GM21390 (cell line): ENCODE results near the gene LRRC23.
"Not testable (repeated sequence)": the region's sequence is repeated elsewhere in the genome, so short reads cannot be mapped to it uniquely, and the experiment has no call there.

Experiments used
- ATAC-seq: cut with Tn5 transposase; IDR thresholded peaks from one replicate; pipeline ENCODE4 v1.9.1; 2021; ENCODE audit not compliant: unreplicated experiment

Gene LRRC23, protein sequence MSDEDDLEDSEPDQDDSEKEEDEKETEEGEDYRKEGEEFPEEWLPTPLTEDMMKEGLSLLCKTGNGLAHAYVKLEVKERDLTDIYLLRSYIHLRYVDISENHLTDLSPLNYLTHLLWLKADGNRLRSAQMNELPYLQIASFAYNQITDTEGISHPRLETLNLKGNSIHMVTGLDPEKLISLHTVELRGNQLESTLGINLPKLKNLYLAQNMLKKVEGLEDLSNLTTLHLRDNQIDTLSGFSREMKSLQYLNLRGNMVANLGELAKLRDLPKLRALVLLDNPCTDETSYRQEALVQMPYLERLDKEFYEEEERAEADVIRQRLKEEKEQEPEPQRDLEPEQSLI

DNA sequence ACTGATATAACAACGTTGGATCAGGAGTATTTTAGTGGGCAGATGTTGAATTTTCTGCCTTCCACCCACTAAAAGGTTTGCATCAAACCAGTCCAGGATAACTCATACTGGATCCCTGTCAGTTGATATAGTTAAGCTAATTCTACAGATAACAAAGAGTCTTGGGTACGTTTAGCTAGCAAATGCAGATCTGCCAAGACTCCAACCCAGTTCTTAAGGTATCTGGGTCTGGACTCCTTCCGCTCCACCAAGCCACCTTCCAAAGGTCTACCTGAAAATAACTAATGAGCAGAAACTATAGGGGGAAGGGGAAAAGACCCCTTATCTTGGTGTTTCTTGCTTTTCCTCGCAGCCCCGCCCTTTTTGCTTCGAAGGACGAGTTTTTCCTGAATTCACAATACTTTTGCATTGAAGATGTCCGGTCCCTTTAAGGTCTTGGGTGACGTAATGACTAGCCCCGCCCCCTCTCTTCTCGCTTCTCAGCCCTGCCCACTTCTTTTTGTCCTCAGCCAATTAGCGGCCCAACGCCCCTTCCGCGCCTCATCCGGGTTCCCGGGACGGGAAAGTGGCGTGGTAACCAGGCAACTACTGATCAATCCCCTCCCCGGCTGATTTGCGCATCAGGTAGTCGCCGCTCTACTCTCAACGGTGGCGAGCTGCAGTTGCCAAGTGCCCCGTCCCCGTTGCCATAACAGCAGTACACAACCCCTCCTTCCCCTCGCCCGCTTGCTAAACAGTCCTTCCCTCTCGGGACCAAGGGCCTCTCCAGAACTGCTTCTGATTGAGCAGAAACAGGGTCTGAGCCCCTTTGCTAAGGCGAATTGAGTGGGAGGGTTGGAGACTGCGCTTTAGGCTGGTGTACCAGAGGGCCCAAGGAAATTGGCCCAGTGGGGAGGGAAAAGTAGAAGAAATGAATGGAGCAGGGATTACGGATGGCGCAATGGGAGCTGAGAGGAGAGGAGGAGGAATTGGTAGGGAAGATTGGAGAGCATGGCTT lies at the start of gene LRRC23:
Gene LRRC23, plus strand, starts transcription at position 543 of the 997 bp plus-strand sequence. CDS start 812 bp downstream, outside the sequence.
- peak; percentile 88 for ATAC-seq

DNA sequence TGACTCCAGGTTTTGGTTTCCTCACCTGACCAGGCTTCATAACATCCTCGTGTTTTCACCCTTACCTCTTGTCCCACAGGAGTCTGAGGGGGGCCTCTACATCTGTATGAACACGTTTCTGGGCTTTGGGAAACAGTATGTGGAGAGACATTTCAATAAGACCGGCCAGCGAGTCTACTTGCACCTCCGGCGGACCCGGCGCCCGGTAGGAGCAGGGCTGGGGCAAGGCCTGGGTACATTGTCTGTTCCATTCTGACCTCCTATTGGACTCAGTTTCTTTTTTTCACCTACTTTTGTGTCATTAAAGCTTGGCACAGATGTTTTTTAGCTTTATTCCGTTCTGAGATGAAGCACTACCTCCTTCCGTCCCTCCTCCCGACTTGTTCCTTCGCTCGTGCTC lies 49.3 kb upstream of the LRRC23 start:
- no peak for ATAC-seq

DNA sequence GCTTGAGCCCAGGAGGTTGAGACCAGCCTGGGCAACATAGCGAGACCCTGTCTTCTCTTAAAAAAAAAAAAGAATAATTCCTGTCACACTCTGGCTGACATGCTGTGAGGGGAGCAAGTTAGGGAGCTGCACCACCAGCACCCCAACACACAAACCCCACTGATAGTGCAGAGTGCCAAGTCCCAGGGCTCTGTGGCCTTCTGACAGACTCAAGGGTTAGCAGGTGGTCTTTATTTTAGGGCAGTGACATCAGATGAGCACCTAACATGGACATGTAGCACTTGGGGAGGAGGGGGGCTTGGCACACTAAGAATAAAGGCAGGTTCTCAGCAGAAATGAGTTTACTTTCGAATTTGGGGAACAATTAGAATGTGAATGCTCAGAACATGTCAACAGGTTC lies 45.8 kb upstream of the LRRC23 start:
- no peak for ATAC-seq

DNA sequence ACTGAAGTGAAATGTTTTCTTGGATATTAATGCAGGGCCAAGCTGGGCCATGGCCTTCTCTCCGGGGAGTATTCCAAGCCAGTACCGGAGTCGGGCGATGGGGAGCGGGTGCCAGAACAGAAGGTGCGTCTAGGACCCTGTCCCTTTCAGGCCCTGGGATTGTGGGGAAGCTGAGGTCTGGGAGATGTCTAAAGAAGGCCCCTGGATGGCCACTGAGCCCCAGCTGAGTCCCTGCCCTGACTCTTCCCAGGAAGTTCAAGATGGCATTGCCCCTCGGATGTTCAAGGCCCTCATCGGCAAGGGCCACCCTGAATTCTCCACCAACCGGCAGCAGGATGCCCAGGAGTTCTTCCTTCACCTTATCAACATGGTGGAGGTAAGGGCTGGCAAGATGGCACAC lies 44.5 kb upstream of the LRRC23 start:
- no peak for ATAC-seq

DNA sequence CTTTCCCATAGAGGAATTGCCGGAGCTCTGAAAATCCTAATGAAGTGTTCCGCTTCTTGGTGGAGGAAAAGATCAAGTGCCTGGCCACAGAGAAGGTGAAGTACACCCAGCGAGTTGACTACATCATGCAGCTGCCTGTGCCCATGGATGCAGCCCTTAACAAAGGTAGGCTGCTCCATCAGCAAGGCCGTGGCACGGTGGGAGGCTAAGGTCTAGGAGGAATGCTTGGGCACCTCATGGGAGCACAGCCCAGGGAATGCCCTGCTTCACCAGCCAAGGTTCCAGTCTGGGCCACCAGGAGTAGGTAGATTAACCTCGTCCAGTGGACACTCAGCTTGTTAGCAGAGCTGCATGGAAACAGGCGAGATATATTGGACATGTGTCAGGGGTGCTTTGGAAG lies 43.7 kb upstream of the LRRC23 start:
- ATAC-seq = no peak

DNA sequence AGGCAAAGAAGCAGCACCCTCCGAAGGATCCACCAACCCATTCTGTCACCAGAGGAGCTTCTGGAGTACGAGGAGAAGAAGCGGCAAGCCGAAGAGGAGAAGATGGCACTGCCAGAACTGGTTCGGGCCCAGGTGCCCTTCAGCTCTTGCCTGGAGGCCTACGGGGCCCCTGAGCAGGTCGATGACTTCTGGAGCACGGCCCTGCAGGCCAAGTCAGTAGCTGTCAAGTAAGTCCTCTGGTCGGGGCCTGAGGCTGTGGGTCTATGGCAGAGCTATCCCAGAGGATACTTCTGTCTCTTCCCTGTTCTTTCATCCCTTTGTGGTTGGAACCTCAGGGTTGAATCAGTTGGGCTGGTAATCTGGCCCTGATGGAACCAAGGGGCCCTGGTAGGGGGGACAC lies 43.2 kb upstream of the LRRC23 start:
- ATAC-seq = no peak

DNA sequence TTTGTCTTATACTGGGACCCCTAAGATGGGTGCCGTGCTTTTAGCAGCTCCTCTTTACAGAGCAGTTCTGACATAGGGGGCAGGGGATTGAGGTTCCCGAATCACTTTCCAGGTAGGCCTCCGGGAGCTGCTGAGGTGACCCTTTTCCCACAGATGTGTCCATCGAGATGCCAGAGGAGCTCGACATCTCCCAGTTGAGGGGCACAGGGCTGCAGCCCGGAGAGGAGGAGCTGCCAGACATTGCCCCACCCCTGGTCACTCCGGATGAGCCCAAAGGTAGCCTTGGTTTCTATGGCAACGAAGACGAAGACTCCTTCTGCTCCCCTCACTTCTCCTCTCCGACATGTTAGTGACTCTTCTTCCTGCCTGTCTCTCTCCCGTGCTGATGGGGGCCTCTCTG lies 41.6 kb upstream of the LRRC23 start:
- no peak for ATAC-seq

DNA sequence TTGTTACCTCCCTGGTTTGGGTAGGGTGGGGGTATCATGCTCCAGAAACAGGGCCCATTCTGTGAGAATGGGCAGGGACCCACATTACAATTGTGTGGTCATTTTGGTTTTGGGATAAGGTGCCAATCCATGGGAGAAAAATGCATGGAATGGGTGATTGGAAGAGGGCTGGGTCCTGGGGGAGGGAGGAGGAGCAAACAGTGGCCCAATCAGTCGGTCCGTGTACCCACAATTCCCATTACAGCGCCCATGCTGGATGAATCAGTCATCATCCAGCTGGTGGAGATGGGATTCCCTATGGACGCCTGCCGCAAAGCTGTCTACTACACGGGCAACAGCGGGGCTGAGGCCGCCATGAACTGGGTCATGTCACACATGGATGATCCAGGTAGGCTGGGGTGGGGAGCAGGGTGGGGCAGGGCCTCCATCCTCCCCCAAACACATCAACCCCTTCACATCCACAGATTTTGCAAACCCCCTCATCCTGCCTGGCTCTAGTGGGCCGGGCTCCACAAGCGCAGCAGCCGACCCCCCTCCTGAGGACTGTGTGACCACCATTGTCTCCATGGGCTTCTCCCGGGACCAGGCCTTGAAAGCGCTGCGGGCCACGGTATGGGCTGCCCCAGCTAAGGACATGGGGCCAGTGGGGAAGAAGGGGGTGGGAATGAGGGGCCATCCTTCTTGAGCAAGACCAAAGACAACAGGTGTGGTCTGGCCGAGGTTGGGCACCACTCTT lies 40.9 kb upstream of the LRRC23 start:
- no peak for ATAC-seq

DNA sequence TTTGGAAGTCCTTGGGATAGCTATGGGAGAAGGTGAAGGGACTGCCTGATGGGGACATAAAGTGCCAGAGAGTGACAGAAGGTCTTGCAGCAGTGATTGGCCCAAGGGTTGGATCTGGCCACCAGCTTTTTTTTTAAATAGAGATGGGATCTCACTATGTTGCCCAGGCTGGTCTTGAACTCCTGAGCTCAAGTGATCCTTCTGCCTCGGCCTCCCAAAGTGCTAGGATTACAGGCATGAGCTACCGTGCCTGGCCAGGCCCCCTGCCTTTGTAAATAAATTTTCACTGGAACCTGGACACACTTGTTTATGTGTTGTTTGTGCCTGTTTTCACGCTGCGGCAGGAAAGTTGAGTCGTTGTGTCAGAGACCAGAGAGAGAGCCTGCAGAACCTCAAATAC lies 39.3 kb upstream of the LRRC23 start:
- ATAC-seq = not testable (repeated sequence)

DNA sequence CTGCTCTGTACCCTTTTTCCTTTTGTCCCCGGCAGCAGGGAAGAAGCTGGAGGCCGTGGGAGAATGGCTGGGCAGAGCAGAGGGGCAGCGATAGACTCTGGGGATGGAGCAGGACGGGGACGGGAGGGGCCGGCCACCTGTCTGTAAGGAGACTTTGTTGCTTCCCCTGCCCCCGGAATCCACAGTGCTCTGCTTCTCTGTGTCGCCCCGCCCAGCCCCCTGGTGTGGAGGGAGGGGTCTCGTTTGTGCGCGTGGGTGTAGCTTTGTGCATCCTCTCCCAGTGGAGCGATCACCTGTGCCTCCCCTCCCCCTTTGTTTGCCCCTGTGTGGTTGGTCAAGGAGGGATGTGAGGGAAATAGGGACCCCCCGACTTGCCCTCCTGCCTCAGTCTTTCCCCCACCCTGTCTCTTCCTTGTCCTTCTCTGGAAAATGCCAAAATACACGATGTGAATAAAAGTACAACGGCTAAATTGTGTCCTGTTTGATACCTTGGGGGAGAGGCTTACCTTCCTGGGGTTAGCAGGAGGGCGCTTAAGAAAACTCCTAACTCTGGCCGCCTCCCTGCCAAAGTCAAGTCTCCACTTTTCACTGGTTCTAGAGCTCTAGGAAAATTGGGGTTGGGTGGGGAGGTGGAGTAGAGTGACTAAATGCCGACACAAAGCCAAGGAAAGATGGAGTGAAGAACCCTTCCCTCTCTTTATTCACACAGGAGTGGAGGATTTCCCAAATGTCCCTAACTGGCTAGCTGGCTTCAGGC lies 38.3 kb upstream of the LRRC23 start:
- ATAC-seq = no peak

DNA sequence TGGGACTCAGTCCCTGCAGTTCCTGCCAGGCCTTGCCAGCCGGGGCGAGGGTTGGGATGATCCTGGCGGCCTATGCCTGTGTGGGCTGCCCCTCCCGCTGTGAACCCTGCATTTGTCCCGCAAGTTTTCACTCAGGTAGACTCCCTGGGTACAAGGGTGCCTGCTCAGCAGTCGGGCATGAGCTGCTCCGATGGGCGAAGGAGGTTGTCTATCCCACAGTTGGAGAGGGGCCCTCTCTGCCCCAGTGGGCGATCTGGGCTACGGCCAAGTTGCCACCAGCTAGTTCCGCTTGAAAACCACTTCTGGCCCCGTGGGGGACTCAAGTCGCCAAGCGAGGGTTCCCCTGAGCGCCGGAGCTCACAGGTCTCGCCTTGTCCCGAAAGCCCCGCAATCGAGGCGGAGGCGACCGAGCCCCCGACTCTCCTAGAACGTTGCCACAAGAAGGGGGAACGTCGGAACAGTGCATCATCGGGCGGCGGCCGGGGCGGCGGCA lies 37.7 kb upstream of the LRRC23 start:
- ATAC-seq = peak; percentile 4

DNA sequence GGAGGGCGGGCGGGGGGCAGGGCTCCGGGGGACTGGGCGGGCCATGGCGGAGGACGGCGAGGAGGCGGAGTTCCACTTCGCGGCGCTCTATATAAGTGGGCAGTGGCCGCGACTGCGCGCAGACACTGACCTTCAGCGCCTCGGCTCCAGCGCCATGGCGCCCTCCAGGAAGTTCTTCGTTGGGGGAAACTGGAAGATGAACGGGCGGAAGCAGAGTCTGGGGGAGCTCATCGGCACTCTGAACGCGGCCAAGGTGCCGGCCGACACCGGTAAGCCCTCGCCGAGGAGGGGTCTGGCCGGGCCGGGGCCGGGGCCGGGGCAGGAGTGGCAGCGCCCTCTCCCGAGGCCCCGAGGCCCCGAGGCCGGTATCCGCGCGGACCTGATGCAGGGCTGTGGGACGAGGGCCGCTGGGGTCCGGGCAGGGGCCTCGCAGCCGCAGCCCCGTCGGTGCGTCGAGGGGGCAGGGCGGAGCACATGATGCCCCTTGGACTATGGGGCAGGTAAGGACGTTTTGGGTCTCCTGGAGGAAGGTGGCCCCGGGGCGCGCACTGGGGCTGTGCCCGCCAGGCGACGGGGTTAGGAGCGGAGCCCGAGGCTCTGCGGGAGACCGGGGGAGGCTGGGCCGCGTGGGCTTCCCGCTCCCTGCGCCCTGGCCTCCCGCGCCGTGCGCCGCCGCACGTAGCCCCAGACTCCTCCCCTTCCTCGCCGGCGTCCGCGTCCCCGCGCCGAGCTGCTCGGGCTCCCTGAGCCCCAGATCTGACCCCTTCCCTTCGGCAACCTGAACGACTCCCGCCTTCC lies 37.0 kb upstream of the LRRC23 start, which contains the start of gene TPI1:
Gene TPI1, plus strand, starts transcription at position 119 of the 798 bp plus-strand sequence. Its CDS starts 36 bp downstream, at position 155.
- peak; percentile 51 for ATAC-seq

DNA sequence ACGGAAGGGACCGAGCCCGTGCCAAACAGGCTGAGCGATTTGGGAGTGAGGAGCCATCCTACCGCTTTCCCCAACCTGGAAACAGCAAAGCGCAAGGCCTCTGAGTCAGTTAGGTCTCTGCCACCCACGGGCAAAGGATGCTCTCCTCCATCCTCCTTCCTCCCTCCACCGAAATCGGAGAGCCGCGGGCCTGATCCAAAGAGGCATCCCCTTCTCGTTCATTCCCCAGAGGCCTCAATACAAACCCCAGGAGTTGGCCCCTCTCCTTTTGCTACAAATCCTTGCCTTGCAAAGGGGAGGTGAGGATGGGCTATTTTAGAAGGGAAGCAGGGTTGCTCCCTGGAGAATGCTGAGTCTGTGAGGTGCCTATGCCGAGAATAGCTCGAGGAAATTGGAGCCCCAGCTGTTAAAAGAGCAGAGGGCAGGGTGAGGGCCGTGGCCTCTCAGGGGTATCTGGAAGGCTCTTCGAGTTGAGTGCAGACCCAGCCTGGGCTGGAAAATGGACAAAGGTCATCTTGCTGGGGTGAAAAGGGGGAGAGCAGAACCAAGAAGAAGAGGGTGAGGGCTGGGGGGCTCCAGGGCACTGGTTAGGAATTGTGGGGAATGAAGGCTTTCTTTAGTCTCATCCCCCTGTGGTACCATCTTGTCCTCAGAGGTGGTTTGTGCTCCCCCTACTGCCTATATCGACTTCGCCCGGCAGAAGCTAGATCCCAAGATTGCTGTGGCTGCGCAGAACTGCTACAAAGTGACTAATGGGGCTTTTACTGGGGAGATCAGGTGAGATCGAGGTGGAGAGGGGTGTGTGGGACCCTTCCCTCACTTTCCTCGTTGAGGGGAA lies 36.2 kb upstream of the LRRC23 start:
- ATAC-seq = no peak

DNA sequence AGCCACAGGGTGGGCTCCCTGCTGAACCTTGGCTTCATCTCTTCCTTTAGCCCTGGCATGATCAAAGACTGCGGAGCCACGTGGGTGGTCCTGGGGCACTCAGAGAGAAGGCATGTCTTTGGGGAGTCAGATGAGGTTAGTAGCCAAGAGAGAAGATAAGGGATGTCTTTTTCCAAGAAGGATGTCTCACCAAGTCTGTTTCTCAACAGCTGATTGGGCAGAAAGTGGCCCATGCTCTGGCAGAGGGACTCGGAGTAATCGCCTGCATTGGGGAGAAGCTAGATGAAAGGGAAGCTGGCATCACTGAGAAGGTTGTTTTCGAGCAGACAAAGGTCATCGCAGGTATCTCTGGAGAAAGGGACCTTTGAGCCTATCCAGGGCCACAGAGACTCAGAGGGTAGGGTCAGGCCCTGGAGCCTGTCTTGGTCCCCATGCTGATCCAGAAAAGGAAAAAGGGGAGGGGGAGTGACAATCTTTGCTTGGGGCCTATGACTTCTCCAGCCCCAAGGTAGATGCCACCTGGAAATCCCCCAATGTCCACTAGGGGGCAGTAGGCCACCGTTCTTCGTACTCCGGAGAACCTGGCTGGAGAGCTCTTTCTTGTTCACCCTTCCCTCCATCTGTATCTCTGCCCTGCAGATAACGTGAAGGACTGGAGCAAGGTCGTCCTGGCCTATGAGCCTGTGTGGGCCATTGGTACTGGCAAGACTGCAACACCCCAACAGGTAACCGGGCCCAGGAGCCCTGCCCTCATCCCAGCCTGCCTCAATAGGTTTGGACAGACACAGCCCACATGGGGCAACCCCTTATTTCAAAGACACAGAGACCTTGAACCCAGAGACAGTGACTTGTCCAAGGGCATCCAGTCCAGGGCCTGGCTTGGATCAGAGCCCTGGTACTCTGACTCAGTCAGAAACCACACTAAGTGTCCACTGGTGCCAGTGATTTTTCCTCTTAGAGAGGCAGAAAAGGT lies 35.3 kb upstream of the LRRC23 start:
- no peak for ATAC-seq

DNA sequence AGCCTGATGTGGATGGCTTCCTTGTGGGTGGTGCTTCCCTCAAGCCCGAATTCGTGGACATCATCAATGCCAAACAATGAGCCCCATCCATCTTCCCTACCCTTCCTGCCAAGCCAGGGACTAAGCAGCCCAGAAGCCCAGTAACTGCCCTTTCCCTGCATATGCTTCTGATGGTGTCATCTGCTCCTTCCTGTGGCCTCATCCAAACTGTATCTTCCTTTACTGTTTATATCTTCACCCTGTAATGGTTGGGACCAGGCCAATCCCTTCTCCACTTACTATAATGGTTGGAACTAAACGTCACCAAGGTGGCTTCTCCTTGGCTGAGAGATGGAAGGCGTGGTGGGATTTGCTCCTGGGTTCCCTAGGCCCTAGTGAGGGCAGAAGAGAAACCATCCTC lies 34.3 kb upstream of the LRRC23 start:
- ATAC-seq = not testable (repeated sequence)

DNA sequence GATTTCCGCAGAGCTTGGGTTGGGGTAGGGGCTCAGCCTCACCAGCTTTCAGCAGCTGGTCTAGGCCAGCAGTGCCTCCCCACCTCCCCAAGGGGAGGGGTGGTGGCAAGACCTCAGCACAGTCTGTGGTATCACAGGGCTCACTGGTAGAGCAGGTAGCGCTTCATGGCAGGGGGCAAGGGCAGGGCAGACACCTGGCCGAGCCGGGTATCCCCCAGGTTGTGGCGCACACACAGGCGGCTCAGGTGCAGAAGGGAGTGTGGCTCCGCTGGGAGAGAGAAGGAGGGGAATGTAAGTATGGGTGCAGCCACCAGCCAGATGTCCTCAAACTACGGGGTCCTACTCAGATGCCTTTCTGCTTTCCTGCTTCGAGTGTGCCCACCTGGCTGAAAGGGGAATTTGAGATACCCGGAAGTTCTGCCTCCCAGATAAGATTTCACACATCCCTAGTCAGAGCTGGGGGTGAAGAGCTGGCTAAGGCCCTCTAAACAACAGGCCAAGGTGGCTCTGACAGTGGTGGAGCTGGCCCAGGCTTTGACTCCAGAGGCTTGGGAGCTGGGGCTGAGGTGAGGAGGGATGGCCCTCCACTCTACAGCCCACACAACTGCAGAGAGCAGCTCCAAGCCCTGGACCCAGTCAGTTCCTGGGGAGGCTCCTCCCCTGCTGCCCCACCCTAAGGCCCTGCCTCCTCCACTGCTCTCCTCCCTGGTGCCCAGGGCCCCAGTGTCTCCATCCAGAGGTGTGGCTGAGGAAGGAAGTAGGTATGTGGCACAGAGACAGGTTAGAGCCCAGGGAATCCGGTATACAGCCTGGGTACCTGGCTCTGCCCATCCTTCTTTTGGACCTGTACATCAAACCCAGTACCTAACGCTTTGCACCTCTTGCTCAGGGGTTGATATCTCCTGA lies 33.3 kb upstream of the LRRC23 start:
- ATAC-seq = no peak
